ENCODE measurements around the gene PRR14L.

The PRR14L gene

GRCh38 chr22:31631436-31631835 is 118.5 kb downstream of the PRR14L start:
- TF ChIP-seq CTCF (conservative IDR thresholded peaks at IDR 0.05), result no peak
- TF ChIP-seq ZFX (IDR thresholded peaks at IDR 0.05), result no peak
- H3K27ac ChIP-seq, result no peak overlapping the region; the same call in 1 of the 2 replicates

All from C4-2B (cell line).